Measurements from ENCODE around the gene EFTUD2. TPM values are rescaled to one million over a fixed set of nuclear protein-coding genes. Genes with fewer than 3 reads are reported as not detected.

Gene EFTUD2
- total RNA-seq, 2 donors from 2014 or later, result 35.2 to 117 TPM

GRCh38 chr17:44910231-44911106 is 11.2 kb upstream of the EFTUD2 start:
- H3K36me3 ChIP-seq, result no peaks in the 10 kb centered on the region
- ATAC-seq (ENCODE audit: insufficient number of reproducible peaks, low FRiP score, low read depth) (no peak), DNase-seq (ENCODE audit: low spot score) (no peak)
- no peaks in the 10 kb centered on the region for H3K9me3 ChIP-seq
- H3K27me3 ChIP-seq (replicated peaks; ENCODE audit: insufficient read depth), result no peaks in the 10 kb centered on the region
- TF ChIP-seq CTCF (IDR thresholded peaks at IDR 0.05), result no peak
- H3K4me3 ChIP-seq, result no peak overlapping the region
- H3K27ac ChIP-seq, result no peak overlapping the region
- H3K4me1 ChIP-seq (ENCODE audit: control insufficient read depth in 1 of 2, low read depth in 2 of 2), result peaks cover 0 to 20% of the 10 kb centered on the region in 2 donors

GRCh38 chr17:44909681-44910144 is 10.5 kb upstream of the EFTUD2 start:
- Histone ChIP-seq H3K4me3 (no peak overlapping the region), H3K9me3 (no peaks in the 10 kb centered on the region), H3K27ac (no peak overlapping the region), H3K36me3 (no peaks in the 10 kb centered on the region), H3K4me1 (ENCODE audit: control insufficient read depth in 1 of 2, low read depth in 2 of 2) (peaks cover 0 to 12% of the 10 kb centered on the region in 2 donors), H3K27me3 (replicated peaks; ENCODE audit: insufficient read depth) (no peaks in the 10 kb centered on the region)
- ATAC-seq (ENCODE audit: insufficient number of reproducible peaks, low FRiP score, low read depth) (no peak), DNase-seq (ENCODE audit: low spot score) (no peak)
- TF ChIP-seq CTCF (IDR thresholded peaks at IDR 0.05), result no peak

- ATAC-seq (ENCODE audit: insufficient number of reproducible peaks, low FRiP score, low read depth), result no peak
- no peak for DNase-seq (ENCODE audit: low spot score)
- H3K27me3 ChIP-seq (replicated peaks; ENCODE audit: insufficient read depth), result no peaks in the 10 kb centered on the region
- no peak overlapping the region for H3K4me3 ChIP-seq
- TF ChIP-seq CTCF (IDR thresholded peaks at IDR 0.05), result no peak
- peaks cover 0 to 7% of the 10 kb centered on the region in 2 donors for H3K4me1 ChIP-seq (ENCODE audit: control insufficient read depth in 1 of 2, low read depth in 2 of 2)
- no peak overlapping the region for H3K27ac ChIP-seq
- H3K36me3 ChIP-seq, result no peaks in the 10 kb centered on the region
- H3K9me3 ChIP-seq, result no peaks in the 10 kb centered on the region
Observed at GRCh38 chr17:44908761-44909326, 9.6 kb upstream of the EFTUD2 start.

- no peak for DNase-seq (ENCODE audit: low spot score)
- Histone ChIP-seq H3K36me3 (no peaks in the 10 kb centered on the region), H3K4me1 (ENCODE audit: control insufficient read depth in 1 of 2, low read depth in 2 of 2) (peaks cover 0 to 7% of the 10 kb centered on the region in 2 donors), H3K9me3 (no peaks in the 10 kb centered on the region), H3K27ac (no peak overlapping the region), H3K4me3 (no peak overlapping the region), H3K27me3 (replicated peaks; ENCODE audit: insufficient read depth) (no peaks in the 10 kb centered on the region)
- no peak for TF ChIP-seq CTCF (IDR thresholded peaks at IDR 0.05)
- ATAC-seq (ENCODE audit: insufficient number of reproducible peaks, low FRiP score, low read depth), result no peak
Observed at GRCh38 chr17:44907729-44908470, 8.7 kb upstream of the EFTUD2 start.
